Upper lobe of left lung (tissue), 4 donors: ENCODE measurements around the gene APBA1.

Experiments
- EP300 ChIP-seq, 4 donors: sonication (generic); formaldehyde crosslinking; IDR thresholded peaks; one replicate each; pipeline ENCODE4 v1.5.1; 2017; ENCODE audit warnings: antibody characterized with exemption in 4 of 4, control low read depth in 2 of 4
- POLR2A ChIP-seq, 4 donors: fragments of 450-650 bp; IDR thresholded peaks; one replicate each; pipeline ENCODE4 v1.5.1; 2016 to 2017; ENCODE audit warnings: antibody characterized with exemption in 4 of 4, mild to moderate bottlenecking in 2 of 4
- POLR2AphosphoS5 ChIP-seq, 2 donors: sonication (generic); formaldehyde crosslinking; IDR thresholded peaks; one replicate each; pipeline ENCODE4 v1.5.1; 2017; ENCODE audit warnings: antibody characterized with exemption in 2 of 2
- TF ChIP-seq, protein P1 (sequence below), 6 experiments: fragments of 450-650 bp in 4 of 6; fragments of 200-600 bp in 2 of 6; sonication (generic) in 2 of 6; IDR thresholded peaks; one replicate each; pipeline ENCODE4 v1.5.1; 2016 to 2019; ENCODE audit warnings: antibody characterized with exemption in 6 of 6

DNA sequence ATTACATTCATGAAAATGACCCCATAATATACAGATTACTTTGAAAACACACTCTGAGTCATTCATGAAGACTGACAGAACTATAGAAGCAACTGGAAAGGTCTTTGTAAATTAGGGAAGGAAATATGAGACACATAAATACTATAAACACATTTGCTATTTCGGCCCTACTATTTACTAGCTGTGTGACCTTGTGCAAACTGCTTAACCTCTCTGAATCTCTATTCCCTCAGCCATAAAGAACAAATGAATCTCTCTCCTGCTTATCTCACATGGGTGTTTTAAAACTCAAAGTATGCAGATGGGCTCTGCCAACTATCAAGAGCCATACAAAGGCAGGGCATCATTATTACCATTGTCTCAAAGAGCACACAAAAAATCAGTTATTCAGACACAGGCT is 52.9 kb downstream of the APBA1 start:
- TF ChIP-seq, protein P1, sequence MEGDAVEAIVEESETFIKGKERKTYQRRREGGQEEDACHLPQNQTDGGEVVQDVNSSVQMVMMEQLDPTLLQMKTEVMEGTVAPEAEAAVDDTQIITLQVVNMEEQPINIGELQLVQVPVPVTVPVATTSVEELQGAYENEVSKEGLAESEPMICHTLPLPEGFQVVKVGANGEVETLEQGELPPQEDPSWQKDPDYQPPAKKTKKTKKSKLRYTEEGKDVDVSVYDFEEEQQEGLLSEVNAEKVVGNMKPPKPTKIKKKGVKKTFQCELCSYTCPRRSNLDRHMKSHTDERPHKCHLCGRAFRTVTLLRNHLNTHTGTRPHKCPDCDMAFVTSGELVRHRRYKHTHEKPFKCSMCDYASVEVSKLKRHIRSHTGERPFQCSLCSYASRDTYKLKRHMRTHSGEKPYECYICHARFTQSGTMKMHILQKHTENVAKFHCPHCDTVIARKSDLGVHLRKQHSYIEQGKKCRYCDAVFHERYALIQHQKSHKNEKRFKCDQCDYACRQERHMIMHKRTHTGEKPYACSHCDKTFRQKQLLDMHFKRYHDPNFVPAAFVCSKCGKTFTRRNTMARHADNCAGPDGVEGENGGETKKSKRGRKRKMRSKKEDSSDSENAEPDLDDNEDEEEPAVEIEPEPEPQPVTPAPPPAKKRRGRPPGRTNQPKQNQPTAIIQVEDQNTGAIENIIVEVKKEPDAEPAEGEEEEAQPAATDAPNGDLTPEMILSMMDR (IDR thresholded peaks at IDR 0.05), result no peak
- no peak for TF ChIP-seq EP300 (IDR thresholded peaks at IDR 0.05)
- no peak for TF ChIP-seq POLR2A (IDR thresholded peaks at IDR 0.05)
- TF ChIP-seq POLR2AphosphoS5 (IDR thresholded peaks at IDR 0.05), result no peak
